LNCaP clone FGC (cell line): ENCODE measurements around the gene RFX1.

Experiments used
- DNase-seq: peaks from one replicate; pipeline ENCODE4 v3.0.0-alpha.2; 2011; ENCODE audit warnings: low read depth
- H3K4me3 ChIP-seq: 2 replicates; pipeline ENCODE4 v1.5.1; 2011; ENCODE audit warnings: mild to moderate bottlenecking, low read depth, low read length, control low read depth
- CTCF ChIP-seq: IDR thresholded peaks from 2 replicates; pipeline ENCODE4 v1.5.1; 2012; ENCODE audit warnings: mild to moderate bottlenecking; ENCODE audit not compliant: control insufficient read depth, insufficient read depth; ENCODE audit errors: extremely low read depth

The RFX1 gene

GRCh38 chr19:14006085-14006765, at the start of gene RFX1:
RFX1 (minus strand) TSS chr19:14006320; CDS start chr19:13993843, 12,477 bp downstream.
- peak; percentile 100 for DNase-seq
- TF ChIP-seq CTCF = no peak
- peak within 1 kb of the TSS; percentile 74 for H3K4me3 ChIP-seq

GRCh38 chr19:14055396-14055795, 49.3 kb upstream of the RFX1 start:
- DNase-seq = no peak
- no peak for TF ChIP-seq CTCF
- no peak overlapping the region for H3K4me3 ChIP-seq

- DNase-seq = no peak
- TF ChIP-seq CTCF = no peak
- H3K4me3 ChIP-seq = no peak overlapping the region
Measured at GRCh38 chr19:14054721-14055120, 48.6 kb upstream of the RFX1 start.

GRCh38 chr19:14054099-14054498, 48.0 kb upstream of the RFX1 start:
- no peak overlapping the region for H3K4me3 ChIP-seq
- DNase-seq = no peak
- TF ChIP-seq CTCF = no peak

- no peak overlapping the region for H3K4me3 ChIP-seq
- DNase-seq = no peak
- no peak for TF ChIP-seq CTCF
Measured at GRCh38 chr19:14053500-14053899, 47.4 kb upstream of the RFX1 start.

- H3K4me3 ChIP-seq = no peak overlapping the region
- TF ChIP-seq CTCF = no peak
- no peak for DNase-seq
Measured at GRCh38 chr19:14053032-14053431, 46.9 kb upstream of the RFX1 start.

- DNase-seq = no peak
- TF ChIP-seq CTCF = no peak
- H3K4me3 ChIP-seq = no peak overlapping the region
Measured at GRCh38 chr19:14052470-14052869, 46.4 kb upstream of the RFX1 start.
